Neural progenitor cell (in vitro differentiated cells): ENCODE measurements around the gene CFAP74. TPM values are rescaled to one million over a fixed set of nuclear protein-coding genes. Genes with fewer than 3 reads are reported as not detected.

Experiments
- DNase-seq: peaks from one replicate; pipeline ENCODE4 v3.0.0-alpha.2; 2016; ENCODE audit warnings: low spot score
- H2AFZ ChIP-seq: fragments of 200-600 bp; sonication (generic); replicated peaks from 2 replicates; pipeline ENCODE4 v1.6.1; 2016; ENCODE audit warnings: antibody characterized with exemption
- H3F3A ChIP-seq: fragments of 200-600 bp; sonication (generic); 2 replicates; pipeline ENCODE4 v1.6.1; 2016; ENCODE audit warnings: antibody characterized with exemption, low read depth
- H3K27ac ChIP-seq: fragments of 200-600 bp; sonication (generic); 2 replicates; pipeline ENCODE4 v1.5.1; 2016; ENCODE audit warnings: mild to moderate bottlenecking
- H3K27me3 ChIP-seq: fragments of 200-600 bp; sonication (generic); 2 replicates; pipeline ENCODE4 v1.6.1; 2016; ENCODE audit warnings: mild to moderate bottlenecking, moderate library complexity
- H3K36me3 ChIP-seq: fragments of 200-600 bp; sonication (generic); 2 replicates; pipeline ENCODE4 v1.5.1; 2016
- H3K4me1 ChIP-seq: fragments of 200-600 bp; sonication (generic); 2 replicates; pipeline ENCODE4 v1.6.1; 2016; ENCODE audit warnings: mixed run types
- H3K4me2 ChIP-seq: fragments of 200-600 bp; sonication (generic); 2 replicates; pipeline ENCODE4 v1.6.1; 2016
- H3K4me3 ChIP-seq: fragments of 200-600 bp; sonication (generic); 2 replicates; pipeline ENCODE4 v1.5.1; 2016
- H3K79me2 ChIP-seq: fragments of 200-600 bp; sonication (generic); 2 replicates; pipeline ENCODE4 v1.6.1; 2016; ENCODE audit warnings: low read depth
- H3K9ac ChIP-seq: fragments of 200-600 bp; sonication (generic); 2 replicates; pipeline ENCODE4 v1.6.1; 2016
- H3K9me3 ChIP-seq: fragments of 200-600 bp; sonication (generic); 2 replicates; pipeline ENCODE4 v1.5.1; 2016; ENCODE audit warnings: low read depth
- H4K20me1 ChIP-seq: fragments of 200-600 bp; sonication (generic); 2 replicates; pipeline ENCODE4 v1.6.1; 2016; ENCODE audit warnings: low read depth
- H3K27ac Mint-ChIP-seq: 3 replicates; pipeline ENCODE4 v1.8.0; 2021; ENCODE audit warnings: mixed read lengths
- H3K27me3 Mint-ChIP-seq: 2 replicates; pipeline ENCODE4 v1.8.0; 2022; ENCODE audit warnings: low read depth, mild to moderate bottlenecking, inconsistent platforms, moderate library complexity, mixed read lengths; ENCODE audit not compliant: insufficient read depth
- H3K36me3 Mint-ChIP-seq: 3 replicates; pipeline ENCODE4 v1.8.0; 2021; ENCODE audit warnings: mixed read lengths
- H3K4me1 Mint-ChIP-seq: 3 replicates; pipeline ENCODE4 v1.8.0; 2021; ENCODE audit warnings: mixed read lengths
- H3K4me3 Mint-ChIP-seq: 3 replicates; pipeline ENCODE4 v1.8.0; 2021; ENCODE audit warnings: mild to moderate bottlenecking, moderate library complexity, mixed read lengths
- H3K9me3 Mint-ChIP-seq: 3 replicates; pipeline ENCODE4 v1.8.0; 2020; ENCODE audit warnings: mixed read lengths
- CTCF ChIP-seq: fragments of 200-600 bp; sonication (generic); IDR thresholded peaks from 2 replicates; pipeline ENCODE4 v1.5.1; 2017; ENCODE audit warnings: antibody characterized with exemption, mild to moderate bottlenecking
- EZH2 ChIP-seq: fragments of 200-600 bp; sonication (generic); IDR thresholded peaks from 2 replicates; pipeline ENCODE4 v1.6.1; 2017; ENCODE audit warnings: antibody characterized with exemption, mild to moderate bottlenecking, moderate library complexity
- EZH2phosphoT487 ChIP-seq: fragments of 200-600 bp; sonication (generic); IDR thresholded peaks from 2 replicates; pipeline ENCODE4 v1.6.1; 2017; ENCODE audit warnings: antibody characterized with exemption
- total RNA-seq: library from RNA; depleted of rRNA; stranded (reverse); fragments of >200 nt; gene quantifications from 2 replicates; pipeline ENCODE4 v1.2.3, GENCODE V29; 2015; ENCODE audit warnings: low replicate concordance

Gene CFAP74
- total RNA-seq, 1 donor from 2014 or later = not detected

GRCh38 chr1:2025491-2025981 lies 21.9 kb upstream of the CFAP74 start:
- no peak for DNase-seq
- Histone ChIP-seq H4K20me1 (peaks cover 7% of the 10 kb centered on the region), H2AFZ (no peak overlapping the region), H3F3A (peaks cover 1% of the 10 kb centered on the region), H3K4me3 (no peak overlapping the region), H3K4me1 (no peaks in the 10 kb centered on the region), H3K4me2 (no peak overlapping the region), H3K27ac (no peak overlapping the region), H3K27me3 (peaks cover 24% of the 10 kb centered on the region), H3K9ac (no peak overlapping the region), H3K79me2 (no peaks in the 10 kb centered on the region), H3K9me3 (no peaks in the 10 kb centered on the region), H3K36me3 (no peaks in the 10 kb centered on the region)
- TF ChIP-seq EZH2phosphoT487 = no peak
- no peak for TF ChIP-seq EZH2
- TF ChIP-seq CTCF = no peak
- Mint-ChIP-seq H3K4me1 (no peaks in the 10 kb centered on the region), H3K27ac (no peak overlapping the region), H3K4me3 (no peak overlapping the region), H3K27me3 (peaks cover 18% of the 10 kb centered on the region), H3K9me3 (no peaks in the 10 kb centered on the region), H3K36me3 (no peaks in the 10 kb centered on the region)

- TF ChIP-seq EZH2phosphoT487 (no peak), CTCF (no peak), EZH2 (no peak)
- H3K9me3 ChIP-seq = no peaks in the 10 kb centered on the region
- Mint-ChIP-seq H3K4me1 (no peaks in the 10 kb centered on the region), H3K27me3 (peaks cover 22% of the 10 kb centered on the region), H3K36me3 (no peaks in the 10 kb centered on the region), H3K27ac (no peak overlapping the region), H3K4me3 (no peak overlapping the region), H3K9me3 (no peaks in the 10 kb centered on the region)
- no peak for DNase-seq
- no peak overlapping the region for H3K4me3 ChIP-seq
- no peaks in the 10 kb centered on the region for H3K79me2 ChIP-seq
- H2AFZ ChIP-seq = no peak overlapping the region
- peaks cover 7% of the 10 kb centered on the region for H3F3A ChIP-seq
- H3K9ac ChIP-seq = no peak overlapping the region
- H3K4me1 ChIP-seq = no peaks in the 10 kb centered on the region
- no peaks in the 10 kb centered on the region for H3K36me3 ChIP-seq
- peaks cover 13% of the 10 kb centered on the region for H4K20me1 ChIP-seq
- H3K4me2 ChIP-seq = no peak overlapping the region
- no peak overlapping the region for H3K27ac ChIP-seq
- H3K27me3 ChIP-seq = peaks cover 30% of the 10 kb centered on the region
These were observed 21.3 kb upstream of the CFAP74 start for GRCh38 chr1:2024887-2025286.

DNA sequence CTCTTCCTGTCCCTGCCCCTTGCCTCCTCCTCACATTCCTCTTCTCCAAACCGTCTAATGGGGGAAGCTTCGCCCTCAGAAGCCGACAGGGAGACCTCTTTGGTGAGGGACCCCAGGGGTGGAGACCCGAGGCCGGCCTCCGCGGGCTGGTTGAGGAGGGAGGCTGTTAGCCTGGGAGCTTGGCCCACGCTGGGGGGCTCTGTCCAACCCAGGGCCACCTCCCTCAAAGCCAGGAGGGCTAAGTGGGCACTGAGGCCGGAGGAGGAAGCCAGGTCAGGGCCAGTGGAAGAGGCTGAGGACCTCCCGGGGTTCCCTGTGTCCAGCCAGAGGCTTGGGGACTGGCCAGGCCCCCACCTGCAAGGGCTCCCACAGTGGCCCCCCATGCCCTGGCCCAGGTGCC lies 20.9 kb upstream of the CFAP74 start:
- H2AFZ ChIP-seq = no peak overlapping the region
- H3K36me3 Mint-ChIP-seq = no peaks in the 10 kb centered on the region
- no peaks in the 10 kb centered on the region for H3K36me3 ChIP-seq
- H3K4me1 Mint-ChIP-seq = no peaks in the 10 kb centered on the region
- H3F3A ChIP-seq = peaks cover 7% of the 10 kb centered on the region
- H3K9me3 ChIP-seq = no peaks in the 10 kb centered on the region
- H3K4me3 Mint-ChIP-seq = no peak overlapping the region
- peaks cover 17% of the 10 kb centered on the region for H4K20me1 ChIP-seq
- H3K27ac Mint-ChIP-seq = no peak overlapping the region
- H3K9me3 Mint-ChIP-seq = no peaks in the 10 kb centered on the region
- peaks cover 35% of the 10 kb centered on the region for H3K27me3 ChIP-seq
- no peak overlapping the region for H3K27ac ChIP-seq
- no peak overlapping the region for H3K9ac ChIP-seq
- TF ChIP-seq EZH2 (no peak), EZH2phosphoT487 (no peak), CTCF (no peak)
- DNase-seq = no peak
- no peak overlapping the region for H3K4me2 ChIP-seq
- H3K4me3 ChIP-seq = no peak overlapping the region
- H3K4me1 ChIP-seq = peaks cover 3% of the 10 kb centered on the region
- peaks cover 25% of the 10 kb centered on the region for H3K27me3 Mint-ChIP-seq
- no peaks in the 10 kb centered on the region for H3K79me2 ChIP-seq
